Lung (tissue), 12 donors: ENCODE measurements around the gene EXOSC6. TPM values are rescaled to one million over a fixed set of nuclear protein-coding genes. Genes with fewer than 3 reads are reported as not detected.

ENCODE experiments used
- ATAC-seq: fragments of 200-7000 bp; cut with Tn5 transposase; one replicate; pipeline ENCODE4 v1.9.1; 2020; ENCODE audit warnings: moderate number of reproducible peaks; ENCODE audit not compliant: insufficient read depth, low FRiP score
- DNase-seq, 3 donors: peaks; one replicate each; pipeline ENCODE4 v3.0.0-alpha.2; 2013 to 2017
- H3K27ac ChIP-seq, 2 donors: one replicate each; pipeline ENCODE4 v1.5.1; 2013; ENCODE audit warnings: mild to moderate bottlenecking in 2 of 2, moderate library complexity in 2 of 2, control low read depth in 1 of 2, inconsistent platforms in 1 of 2, low read depth in 1 of 2, low read length in 1 of 2
- H3K27me3 ChIP-seq, 3 donors: one replicate each; pipeline ENCODE4 v1.5.1; 2013; ENCODE audit warnings: low read length in 2 of 3; ENCODE audit not compliant: control insufficient read depth in 3 of 3, insufficient read depth in 3 of 3
- H3K36me3 ChIP-seq, 4 donors: one replicate each; pipeline ENCODE4 v1.5.1; 2013; ENCODE audit warnings: low read length in 4 of 4, mild to moderate bottlenecking in 1 of 4, moderate library complexity in 1 of 4; ENCODE audit not compliant: control insufficient read depth in 4 of 4, insufficient read depth in 4 of 4
- H3K4me1 ChIP-seq, 5 donors: one replicate each; pipeline ENCODE4 v1.5.1; 2013; ENCODE audit warnings: low read length in 5 of 5, mild to moderate bottlenecking in 2 of 5, moderate library complexity in 1 of 5; ENCODE audit not compliant: control insufficient read depth in 5 of 5, insufficient read depth in 5 of 5
- H3K4me3 ChIP-seq: one replicate; pipeline ENCODE4 v1.5.1; 2013; ENCODE audit warnings: mild to moderate bottlenecking, control low read depth, moderate library complexity
- H3K9ac ChIP-seq, 2 donors: one replicate each; pipeline ENCODE4 v1.5.1; 2013; ENCODE audit warnings: low read length in 2 of 2, control low read depth in 1 of 2; ENCODE audit not compliant: insufficient read depth in 1 of 2
- H3K9me3 ChIP-seq, 4 donors: one replicate each; pipeline ENCODE4 v1.5.1; 2013; ENCODE audit warnings: low read length in 3 of 4, mild to moderate bottlenecking in 1 of 4, moderate library complexity in 1 of 4; ENCODE audit not compliant: control insufficient read depth in 4 of 4, insufficient read depth in 3 of 4
- CTCF ChIP-seq: IDR thresholded peaks from 2 replicates; pipeline ENCODE4 v1.5.1; 2012; ENCODE audit warnings: mild to moderate bottlenecking; ENCODE audit errors: control extremely low read depth, extremely low read depth
- WGBS, 2 donors: extraction: QIAGEN DNeasy Blood & Tissue Kit; methylation state at CpG; one replicate each; pipeline ENCODE4 v1.1.7; 2013; 5-methylcytosine and 5-hydroxymethylcytosine counted together
- polyA plus RNA-seq, 2 donors: library from polyadenylated mRNA; stranded (reverse); fragments of 200-250 nt; gene quantifications; one replicate each; pipeline ENCODE4 v1.2.1, GENCODE V29; 2013
- total RNA-seq, 2 donors: library from RNA; depleted of rRNA in 1 of 2; stranded (reverse); fragments of >200 nt in 1 of 2; gene quantifications; one replicate each; pipeline ENCODE4 v1.2.1, GENCODE V29; 2014 to 2021
- donor health status: control.
- donor health status: control.
- donor health status: Bipolar disorder and iron deficiency.
- donor health status: healthy.
- donor health status: DM: yes; HTN: yes; CAD: no.

EXOSC6 gene
- total and polyA plus RNA-seq, 4 donors = 7.1 to 28.0 (median 22.7) TPM

GRCh38 chr16:70254180-70254964 is 2.6 kb upstream of the EXOSC6 start:
- no peak overlapping the region for H3K9ac ChIP-seq
- no peak overlapping the region for H3K4me3 ChIP-seq
- 96% methylated on average over 9 of the region's 9 CpGs for WGBS, 2 donors
- H3K9me3 ChIP-seq = no peaks in the 10 kb centered on the region
- no peak overlapping the region for H3K27ac ChIP-seq
- no peak for TF ChIP-seq CTCF
- DNase-seq (no peak), ATAC-seq (no peak)
- H3K27me3 ChIP-seq = no peaks in the 10 kb centered on the region
- H3K36me3 ChIP-seq = peaks cover 15 to 59% (median 35%) of the 10 kb centered on the region in 4 donors
- peaks cover 0 to 13% (median 0%) of the 10 kb centered on the region in 5 donors for H3K4me1 ChIP-seq

DNA sequence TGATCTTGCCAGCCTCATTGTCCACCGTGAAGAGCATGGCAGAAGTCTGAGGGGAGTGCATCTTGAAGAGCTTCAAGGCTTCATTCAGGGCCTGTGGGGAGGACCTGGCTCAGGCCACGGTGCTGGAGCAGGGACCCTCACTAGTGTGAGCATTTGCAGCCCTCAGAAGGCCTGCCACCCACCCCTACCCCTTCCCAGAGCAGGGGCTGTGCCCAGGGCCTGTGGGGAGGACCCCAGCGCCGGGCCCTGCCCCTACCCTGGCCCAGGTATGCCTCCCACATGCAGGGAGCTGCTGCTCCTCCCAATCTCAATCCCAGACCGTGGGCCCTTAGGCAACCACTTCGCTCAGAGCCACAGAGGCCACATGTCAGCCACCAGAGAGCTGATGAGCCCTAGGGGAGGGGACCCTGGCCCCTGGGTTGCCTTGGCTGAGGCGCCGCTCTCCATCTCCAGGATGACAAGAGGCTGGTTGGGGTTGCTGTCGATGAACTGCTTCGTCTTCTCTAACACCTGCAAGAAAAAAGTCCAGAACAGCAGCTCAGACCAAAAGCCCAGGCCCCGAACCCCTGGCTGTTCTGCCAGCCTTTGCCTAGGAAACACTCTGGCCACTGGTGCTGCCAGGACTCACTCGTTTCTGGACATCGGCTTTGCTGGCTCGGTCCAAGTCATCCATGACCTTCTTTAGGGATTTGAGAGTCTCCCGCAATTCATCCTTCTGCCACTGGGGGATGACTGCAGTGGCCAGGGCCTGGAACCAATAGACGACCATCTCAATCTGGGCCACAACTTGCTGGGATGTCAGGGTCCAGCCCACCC is 1.8 kb upstream of the EXOSC6 start:
- DNase-seq (peak in 1 of 3 donors; percentile 24), ATAC-seq (no peak)
- no peak overlapping the region for H3K9ac ChIP-seq
- TF ChIP-seq CTCF = no peak
- H3K36me3 ChIP-seq = peaks cover 15 to 51% (median 28%) of the 10 kb centered on the region in 4 donors
- no peak overlapping the region for H3K4me3 ChIP-seq
- H3K4me1 ChIP-seq = peaks cover 0 to 13% (median 0%) of the 10 kb centered on the region in 5 donors
- H3K27me3 ChIP-seq = no peaks in the 10 kb centered on the region
- H3K27ac ChIP-seq = no peak overlapping the region
- H3K9me3 ChIP-seq = no peaks in the 10 kb centered on the region
- WGBS, 2 donors = 88 to 90% methylated on average over 16 of the region's 16 CpGs

GRCh38 chr16:70252355-70252988 is 732 bp upstream of the EXOSC6 start:
- ATAC-seq (no peak), DNase-seq (peak in 1 of 3 donors; percentile 6)
- Histone ChIP-seq H3K4me3 (no peak overlapping the region), H3K27me3 (no peaks in the 10 kb centered on the region), H3K36me3 (peaks cover 11 to 42% (median 21%) of the 10 kb centered on the region in 4 donors), H3K9me3 (no peaks in the 10 kb centered on the region), H3K9ac (no peak overlapping the region), H3K27ac (no peak overlapping the region), H3K4me1 (peaks cover 0 to 13% (median 0%) of the 10 kb centered on the region in 5 donors)
- no peak for TF ChIP-seq CTCF
- 88% methylated on average over 21 of the region's 21 CpGs for WGBS, 2 donors
